Upper lobe of left lung (tissue), 4 donors: ENCODE results near the gene ADGRV1.
"Not testable (repeated sequence)": the region's sequence is repeated elsewhere in the genome, so short reads cannot be mapped to it uniquely, and the experiment has no call there.

Experiments
- CTCF ChIP-seq, 6 experiments: fragments of 450-650 bp in 4 of 6; fragments of 200-600 bp in 2 of 6; sonication (generic) in 2 of 6; IDR thresholded peaks; one replicate each; pipeline ENCODE4 v1.5.1; 2016 to 2019; ENCODE audit warnings: antibody characterized with exemption in 6 of 6
- EP300 ChIP-seq, 4 donors: sonication (generic); formaldehyde crosslinking; IDR thresholded peaks; one replicate each; pipeline ENCODE4 v1.5.1; 2017; ENCODE audit warnings: antibody characterized with exemption in 4 of 4, control low read depth in 2 of 4
- POLR2A ChIP-seq, 4 donors: fragments of 450-650 bp; IDR thresholded peaks; one replicate each; pipeline ENCODE4 v1.5.1; 2016 to 2017; ENCODE audit warnings: antibody characterized with exemption in 4 of 4, mild to moderate bottlenecking in 2 of 4

DNA sequence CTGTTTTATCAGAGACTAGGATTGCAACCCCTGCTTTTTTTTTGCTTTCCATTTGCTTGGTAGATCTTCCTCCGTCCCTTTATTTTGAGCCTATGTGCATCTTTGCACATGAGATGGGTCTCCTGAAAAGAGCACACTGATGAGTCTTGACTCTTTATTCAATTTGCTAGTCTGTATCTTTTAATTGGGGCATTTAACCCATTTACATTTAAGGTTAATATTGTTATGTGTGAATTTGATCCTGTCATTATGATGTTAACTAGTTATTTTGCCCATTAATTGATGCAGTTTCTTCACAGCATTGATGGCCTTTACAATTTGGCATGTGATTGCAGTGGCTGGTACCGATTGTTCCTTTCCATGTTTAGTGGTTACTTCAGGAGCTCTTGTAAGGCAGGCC is 21.3 kb downstream of the ADGRV1 start:
- not testable (repeated sequence) for TF ChIP-seq EP300, CTCF, POLR2A (IDR thresholded peaks at IDR 0.05)
